ENCODE data around the gene HLA-DRB1.

DNA sequence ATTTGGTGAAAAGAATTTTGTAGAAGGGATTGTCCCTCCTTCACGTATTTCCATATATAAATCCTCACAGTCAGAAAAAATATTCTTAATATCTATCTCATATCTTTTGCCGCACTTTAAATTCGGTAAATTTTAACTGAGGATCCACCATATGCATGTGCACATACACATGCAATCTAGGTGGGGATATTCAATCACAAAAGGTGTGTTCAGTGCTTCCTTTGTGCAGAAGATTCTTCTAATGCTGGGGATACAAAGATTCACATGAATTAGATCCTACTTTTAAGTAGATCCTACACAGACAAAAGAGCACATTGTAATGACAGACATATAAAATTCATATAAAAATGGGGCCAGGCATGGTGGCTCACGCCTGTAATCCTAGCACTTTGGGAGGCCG is 13.6 kb upstream of the HLA-DRB1 start:
- TF ChIP-seq, protein P1, sequence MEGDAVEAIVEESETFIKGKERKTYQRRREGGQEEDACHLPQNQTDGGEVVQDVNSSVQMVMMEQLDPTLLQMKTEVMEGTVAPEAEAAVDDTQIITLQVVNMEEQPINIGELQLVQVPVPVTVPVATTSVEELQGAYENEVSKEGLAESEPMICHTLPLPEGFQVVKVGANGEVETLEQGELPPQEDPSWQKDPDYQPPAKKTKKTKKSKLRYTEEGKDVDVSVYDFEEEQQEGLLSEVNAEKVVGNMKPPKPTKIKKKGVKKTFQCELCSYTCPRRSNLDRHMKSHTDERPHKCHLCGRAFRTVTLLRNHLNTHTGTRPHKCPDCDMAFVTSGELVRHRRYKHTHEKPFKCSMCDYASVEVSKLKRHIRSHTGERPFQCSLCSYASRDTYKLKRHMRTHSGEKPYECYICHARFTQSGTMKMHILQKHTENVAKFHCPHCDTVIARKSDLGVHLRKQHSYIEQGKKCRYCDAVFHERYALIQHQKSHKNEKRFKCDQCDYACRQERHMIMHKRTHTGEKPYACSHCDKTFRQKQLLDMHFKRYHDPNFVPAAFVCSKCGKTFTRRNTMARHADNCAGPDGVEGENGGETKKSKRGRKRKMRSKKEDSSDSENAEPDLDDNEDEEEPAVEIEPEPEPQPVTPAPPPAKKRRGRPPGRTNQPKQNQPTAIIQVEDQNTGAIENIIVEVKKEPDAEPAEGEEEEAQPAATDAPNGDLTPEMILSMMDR (IDR thresholded peaks at IDR 0.05): no peak
- TF ChIP-seq POLR2AphosphoS5 (IDR thresholded peaks at IDR 0.05) (no peak), POLR2A (IDR thresholded peaks at IDR 0.05) (no peak)
